ENCODE data around the gene SOX6. TPM values are rescaled to one million over a fixed set of nuclear protein-coding genes. Genes with fewer than 3 reads are reported as not detected.

The SOX6 gene
- total RNA-seq, 1 experiment from 2014 or later, result 6.4 TPM

DNA sequence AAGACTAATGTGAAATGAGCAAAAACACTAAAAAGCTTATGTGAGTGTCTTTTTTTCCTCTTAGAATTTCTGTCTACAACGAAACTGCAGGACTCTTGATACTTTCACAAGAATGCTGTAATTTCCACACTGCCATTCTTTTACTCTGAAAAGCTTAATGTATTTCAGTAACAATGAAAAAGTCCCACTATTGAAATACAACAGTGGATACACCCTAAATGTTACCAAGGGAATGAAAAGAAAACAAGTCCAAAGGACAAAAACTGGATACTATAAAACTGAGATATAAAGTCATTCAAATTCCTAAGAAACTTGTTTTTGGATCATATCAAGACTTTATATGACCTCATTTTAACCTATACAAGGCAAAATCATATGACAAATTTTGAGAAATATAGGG is 77.4 kb downstream of the SOX6 start:
- DNase-seq (ENCODE audit: low spot score), result no peak

DNA sequence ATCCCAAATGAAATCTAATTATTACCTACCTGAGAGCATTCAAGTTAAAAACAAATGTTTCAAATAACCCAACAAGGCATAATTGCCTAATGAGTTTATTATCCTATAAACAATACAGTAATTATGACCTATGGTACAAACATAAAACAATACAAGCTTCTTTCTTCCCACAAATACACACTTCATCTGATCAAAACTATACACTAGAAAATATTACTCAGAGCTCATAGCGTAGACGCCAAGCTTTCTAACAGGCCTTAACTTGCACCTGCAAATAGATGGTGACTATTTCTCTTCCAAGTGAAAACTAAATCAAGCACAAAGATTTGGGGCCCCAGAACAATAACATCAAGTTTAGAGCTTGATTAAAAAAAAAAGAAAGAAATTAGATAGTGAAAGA is 78.1 kb downstream of the SOX6 start:
- no peak for DNase-seq (ENCODE audit: low spot score)

GRCh38 chr11:16276251-16276650 is 80.1 kb downstream of the SOX6 start:
- no peak for DNase-seq (ENCODE audit: low spot score)

- no peak for DNase-seq (ENCODE audit: low spot score)
Observed at GRCh38 chr11:16271258-16271657, 85.1 kb downstream of the SOX6 start.

GRCh38 chr11:16266021-16266420 is 90.3 kb downstream of the SOX6 start:
- no peak for DNase-seq (ENCODE audit: low spot score)

DNA sequence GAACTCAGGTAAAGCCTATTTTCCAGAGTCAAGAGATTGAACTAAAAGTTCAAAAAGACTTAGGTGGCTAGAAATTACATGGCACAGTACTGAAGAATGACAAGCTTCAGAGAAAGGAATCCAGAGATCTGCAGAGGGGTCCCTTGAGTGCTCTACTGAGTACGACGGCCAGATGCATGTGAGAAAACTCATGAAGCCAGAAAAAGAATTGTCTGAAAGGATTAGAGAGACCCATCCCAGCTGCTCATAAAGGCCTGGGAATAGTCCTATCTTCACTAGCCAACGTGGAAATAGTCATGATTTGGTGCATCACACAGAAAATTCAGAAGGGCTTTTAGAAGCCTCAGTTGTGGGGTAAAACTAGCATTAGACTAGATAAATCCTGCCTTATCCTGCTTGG is 91.3 kb downstream of the SOX6 start:
- DNase-seq (ENCODE audit: low spot score), result no peak

- no peak for DNase-seq (ENCODE audit: low spot score)
Observed at GRCh38 chr11:16262645-16262955, 93.7 kb downstream of the SOX6 start.

GRCh38 chr11:16261836-16262644 is 94.3 kb downstream of the SOX6 start:
- no peak for DNase-seq (ENCODE audit: low spot score)

- DNase-seq (ENCODE audit: low spot score), result peak; percentile 5
Observed at GRCh38 chr11:16252373-16252772, 104.0 kb downstream of the SOX6 start.

GRCh38 chr11:16248248-16248647 is 108.1 kb downstream of the SOX6 start:
- no peak for DNase-seq (ENCODE audit: low spot score)

GRCh38 chr11:16242806-16243205 is 113.5 kb downstream of the SOX6 start:
- DNase-seq (ENCODE audit: low spot score), result no peak

DNA sequence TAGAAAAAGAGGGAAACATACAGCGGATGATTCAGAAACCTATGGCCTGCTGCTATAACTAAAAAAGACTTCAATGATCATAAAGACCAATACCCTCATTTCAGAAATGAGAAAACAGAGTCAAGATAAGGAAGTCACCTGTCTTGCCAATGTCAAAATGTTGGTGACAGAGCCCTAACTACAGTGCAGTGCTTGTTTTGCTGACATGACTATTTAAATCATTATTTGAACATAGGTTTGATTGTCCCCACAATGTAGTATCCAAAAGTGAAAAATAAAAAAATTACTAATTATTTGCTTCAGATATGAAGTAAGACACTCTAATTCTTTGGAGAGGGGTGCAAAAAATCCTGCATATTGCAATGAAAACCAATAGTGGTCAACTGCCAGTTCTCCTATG is 115.7 kb downstream of the SOX6 start:
- DNase-seq (ENCODE audit: low spot score), result no peak

DNA sequence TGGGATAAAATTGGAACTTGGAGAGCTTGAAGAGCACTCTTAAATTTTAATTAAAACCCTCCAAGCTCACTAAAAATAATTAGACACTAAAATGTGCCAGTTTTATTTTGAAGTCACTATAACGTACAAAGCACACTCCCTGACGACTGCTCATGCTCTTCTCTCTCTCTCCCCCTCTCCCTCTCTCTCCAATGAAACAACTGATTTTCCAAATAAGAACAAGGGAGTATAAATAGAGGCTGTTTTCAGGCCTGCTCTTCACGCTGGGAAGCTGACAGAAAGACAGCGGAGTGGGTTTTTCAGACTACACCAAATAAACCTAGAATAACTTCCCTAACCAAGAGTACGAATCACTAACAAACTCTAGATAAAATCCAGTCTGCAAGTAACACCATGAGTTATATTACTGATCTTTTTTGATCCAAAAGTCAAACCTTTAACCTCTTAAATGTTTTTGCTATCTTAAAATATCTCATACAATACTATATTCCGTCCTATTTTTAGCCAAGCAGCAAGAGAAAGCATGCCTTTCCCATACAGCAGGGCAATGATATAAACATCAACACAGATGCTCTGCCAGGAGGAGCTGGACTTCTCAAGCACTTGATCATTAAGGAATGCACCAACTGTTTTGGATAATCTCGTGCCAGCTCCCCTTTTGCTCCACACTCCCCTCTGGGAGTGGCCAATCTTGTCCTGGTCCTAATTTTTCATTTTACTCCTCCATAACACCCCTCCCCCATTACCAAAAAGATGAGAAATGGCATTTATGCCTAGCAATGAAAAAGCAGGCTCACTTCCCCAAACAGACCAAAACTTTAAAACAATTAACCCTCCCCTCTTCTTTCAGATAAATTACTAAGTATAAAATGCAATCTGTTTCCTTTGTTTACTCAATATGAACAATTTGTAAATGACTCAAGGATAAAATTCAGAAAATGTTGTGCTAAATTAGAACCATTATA is 116.9 kb downstream of the SOX6 start:
- no peak for DNase-seq (ENCODE audit: low spot score)

- peak; percentile 78 for DNase-seq (ENCODE audit: low spot score)
Observed at GRCh38 chr11:16226245-16226644, 130.1 kb downstream of the SOX6 start.

DNA sequence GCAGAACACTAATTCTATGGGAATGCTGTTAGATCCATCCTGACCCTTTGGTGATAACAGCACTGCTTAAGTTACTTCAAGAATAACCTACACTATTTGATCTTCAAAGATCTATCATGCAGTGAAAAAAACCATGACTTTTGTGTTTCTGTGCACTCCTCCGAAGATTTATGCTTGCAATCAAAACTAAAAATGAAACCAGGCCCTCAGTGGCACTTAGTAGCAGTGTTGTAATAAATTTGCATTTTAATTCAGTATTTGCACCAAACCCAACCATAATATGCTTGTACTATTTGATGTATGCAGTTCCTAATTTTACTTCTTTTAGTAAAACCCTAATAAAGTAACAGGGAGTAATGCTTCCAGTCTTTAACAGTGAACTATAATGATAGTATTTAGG is 130.7 kb downstream of the SOX6 start:
- DNase-seq (ENCODE audit: low spot score), result no peak

DNA sequence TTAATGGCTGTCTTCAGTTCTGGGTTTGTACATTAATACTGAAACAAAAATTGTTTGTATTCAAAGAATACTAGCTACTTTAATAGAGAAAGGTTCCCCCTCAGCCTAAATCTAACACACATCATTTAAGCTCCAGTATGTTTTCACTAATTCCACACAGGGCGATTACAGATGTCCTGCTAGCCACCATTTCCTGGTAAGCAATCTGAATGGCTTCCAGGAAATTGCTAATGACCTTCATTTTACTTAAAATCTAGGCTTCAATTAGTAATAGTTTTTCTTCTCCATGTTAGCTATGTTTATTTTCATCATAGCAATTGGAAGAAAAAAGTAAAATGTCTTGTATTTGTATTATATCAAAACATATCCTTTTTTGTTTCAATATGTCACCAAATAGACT is 132.8 kb downstream of the SOX6 start:
- no peak for DNase-seq (ENCODE audit: low spot score)

DNA sequence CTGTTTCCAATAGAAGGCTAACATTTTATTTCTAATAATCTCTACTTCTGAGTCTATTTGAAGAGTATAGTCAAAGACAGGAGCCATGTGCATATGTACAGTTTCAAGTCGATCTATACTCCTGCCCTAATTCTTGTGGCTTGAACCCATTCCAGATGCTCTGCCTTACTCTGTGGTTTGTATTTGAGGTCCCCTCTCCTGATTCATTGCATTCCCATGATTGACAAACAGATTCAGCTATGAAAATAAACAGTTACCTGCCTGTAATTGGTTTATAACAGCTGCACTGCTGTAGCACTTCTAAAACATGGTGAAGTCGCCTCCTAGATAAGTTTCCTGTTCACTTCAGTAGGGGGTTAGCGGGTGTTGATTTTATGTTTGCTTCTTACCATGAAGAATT is 138.7 kb downstream of the SOX6 start:
- DNase-seq (ENCODE audit: low spot score), result peak; percentile 59

DNA sequence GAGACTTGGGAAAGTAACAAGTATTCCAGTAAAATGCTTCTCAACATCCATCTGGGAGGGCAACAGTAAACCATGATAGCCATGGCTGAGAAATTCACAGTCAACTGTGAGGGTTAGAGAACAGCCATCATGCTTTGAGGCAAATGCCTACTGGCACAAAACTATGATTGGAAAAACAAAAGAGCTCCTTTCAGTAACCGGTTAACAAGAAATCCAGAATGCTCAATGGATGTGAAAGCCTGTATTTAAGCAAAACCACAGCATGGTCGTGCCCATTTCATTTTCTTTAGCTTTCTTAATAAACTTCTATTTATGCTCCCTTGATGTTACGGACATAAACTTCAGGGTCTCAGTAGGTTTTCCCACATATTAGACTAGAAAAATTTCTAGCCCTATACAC is 139.5 kb downstream of the SOX6 start:
- DNase-seq (ENCODE audit: low spot score), result no peak

DNA sequence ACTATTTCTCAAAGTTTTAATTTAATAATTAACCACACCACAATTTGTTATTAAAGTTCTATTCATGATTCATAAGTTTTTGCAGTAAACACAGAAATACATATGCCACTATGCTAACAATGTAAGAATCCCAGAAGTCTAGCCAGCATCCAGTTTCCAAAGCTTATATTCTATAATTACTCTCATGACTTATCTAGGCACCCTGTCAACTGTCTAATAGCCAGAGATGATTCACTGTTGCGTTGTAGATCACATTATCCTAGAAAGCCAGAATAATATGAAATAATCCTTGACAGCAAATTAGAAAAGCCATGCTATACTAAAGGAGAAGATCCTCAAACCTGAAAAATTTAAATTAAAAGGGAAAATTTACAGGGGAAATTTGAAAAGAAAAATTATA is 141.0 kb downstream of the SOX6 start:
- no peak for DNase-seq (ENCODE audit: low spot score)

DNA sequence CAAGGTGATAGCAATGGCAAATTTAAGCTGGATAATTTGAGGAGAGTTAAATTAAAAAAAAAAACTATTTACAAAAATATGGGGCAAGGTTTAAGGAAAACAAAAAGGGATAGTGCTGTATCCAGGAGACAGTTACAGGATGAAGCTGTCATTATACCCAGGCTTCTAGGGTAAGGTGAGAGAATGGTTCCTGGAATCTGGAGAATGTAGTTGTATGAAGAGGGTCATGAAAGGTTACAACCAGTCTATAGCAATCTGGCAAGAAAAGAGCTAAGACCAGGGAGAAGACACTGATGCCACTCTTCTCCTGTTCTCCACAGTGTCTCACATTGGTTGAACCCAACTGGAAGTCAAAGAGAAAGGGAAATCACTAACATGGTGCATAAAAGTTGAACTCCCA is 144.9 kb downstream of the SOX6 start:
- DNase-seq (ENCODE audit: low spot score), result no peak

DNA sequence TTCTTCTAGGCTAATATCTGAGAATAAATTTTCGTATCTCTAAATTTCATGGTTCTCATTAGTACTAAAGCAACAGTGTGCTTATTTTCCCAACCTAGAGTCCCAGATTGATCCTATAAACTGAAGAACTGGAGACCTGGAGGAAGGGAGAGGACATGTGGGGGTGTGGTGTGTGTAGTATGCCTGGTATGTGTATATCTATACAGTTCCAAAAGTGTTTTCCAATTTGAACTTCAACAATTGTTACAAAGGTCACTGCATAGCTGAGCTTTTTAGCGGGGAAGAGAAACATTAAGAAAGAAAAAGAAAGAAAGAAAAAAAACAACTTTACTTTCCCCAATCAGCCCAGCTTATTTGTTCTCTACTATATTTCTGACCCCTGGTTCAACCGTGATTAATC is 152.1 kb downstream of the SOX6 start:
- no peak for DNase-seq (ENCODE audit: low spot score)

DNA sequence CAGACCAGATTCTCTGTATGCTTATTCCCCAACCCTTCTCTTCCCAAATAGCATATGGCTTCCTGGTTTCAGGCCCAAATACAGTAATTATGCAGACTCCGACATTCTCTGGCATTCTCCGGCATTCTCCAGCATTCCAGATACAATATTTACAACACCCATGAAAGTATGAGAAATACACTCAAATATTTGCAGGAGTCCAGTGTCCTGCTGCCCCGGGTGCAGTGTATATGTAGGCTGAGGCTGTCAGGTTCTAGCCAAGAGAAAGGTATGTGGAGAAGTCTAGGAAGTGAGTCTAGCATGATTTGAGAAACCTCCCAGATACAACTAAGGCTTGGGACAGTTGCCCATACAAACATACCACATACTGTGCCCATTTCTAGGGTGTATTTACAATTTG is 160.7 kb downstream of the SOX6 start:
- no peak for DNase-seq (ENCODE audit: low spot score)

DNA sequence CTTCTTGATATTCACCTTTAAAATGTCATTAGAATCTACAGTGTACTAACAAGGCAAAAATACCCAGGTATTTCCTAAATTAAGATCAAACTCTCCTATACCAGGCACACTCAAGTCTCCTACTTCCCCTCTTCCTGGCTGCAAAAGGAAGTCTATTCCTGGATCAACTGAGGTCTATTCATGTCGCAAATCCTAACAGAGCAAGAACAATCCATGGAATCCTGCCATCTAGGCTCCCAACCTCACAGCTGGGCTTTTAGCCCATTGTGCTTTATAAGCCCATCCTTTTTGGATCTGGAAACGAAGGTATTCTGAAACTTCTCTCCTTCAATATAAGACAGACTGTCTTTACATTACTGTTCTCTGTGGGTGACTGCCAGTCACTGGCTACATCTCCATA is 161.8 kb downstream of the SOX6 start:
- DNase-seq (ENCODE audit: low spot score), result no peak

Data from H4 (cell line).